Endothelial cell of umbilical vein (primary cell): ENCODE results near the gene SASH3.

Experiments used
- EZH2 ChIP-seq: IDR thresholded peaks from 2 replicates; pipeline ENCODE4 v1.6.1; 2012; ENCODE audit warnings: borderline replicate concordance, low read depth, mild to moderate bottlenecking, moderate library complexity, low read length, inconsistent platforms; ENCODE audit not compliant: severe bottlenecking
- GATA2 ChIP-seq: IDR thresholded peaks from 2 replicates; pipeline ENCODE4 v1.7.0; 2011; ENCODE audit warnings: low read depth, mild to moderate bottlenecking, moderate library complexity, mixed read lengths, low read length; ENCODE audit not compliant: insufficient read length, insufficient read depth
- POLR2A ChIP-seq: IDR thresholded peaks from 2 replicates; pipeline ENCODE4 v1.6.1; 2012; ENCODE audit warnings: low read depth, mild to moderate bottlenecking, control low read depth, low read length
- POLR2AphosphoS5 ChIP-seq: IDR thresholded peaks from 2 replicates; pipeline ENCODE4 v1.6.1; 2012; ENCODE audit warnings: low read depth, mild to moderate bottlenecking, control low read depth, low read length, moderate library complexity; ENCODE audit not compliant: insufficient read depth
- TF ChIP-seq, protein P1 (sequence below), 2 donors: IDR thresholded peaks; 1 replicate in 1 of 2; 2 replicates in 1 of 2; pipeline ENCODE4 v1.5.1; 2011; ENCODE audit warnings: low read length in 2 of 2, mild to moderate bottlenecking in 2 of 2, moderate library complexity in 2 of 2, control low read depth in 1 of 2, inconsistent platforms in 1 of 2, low read depth in 1 of 2; ENCODE audit not compliant: insufficient read depth in 1 of 2; ENCODE audit errors: extremely low read depth in 1 of 2

DNA sequence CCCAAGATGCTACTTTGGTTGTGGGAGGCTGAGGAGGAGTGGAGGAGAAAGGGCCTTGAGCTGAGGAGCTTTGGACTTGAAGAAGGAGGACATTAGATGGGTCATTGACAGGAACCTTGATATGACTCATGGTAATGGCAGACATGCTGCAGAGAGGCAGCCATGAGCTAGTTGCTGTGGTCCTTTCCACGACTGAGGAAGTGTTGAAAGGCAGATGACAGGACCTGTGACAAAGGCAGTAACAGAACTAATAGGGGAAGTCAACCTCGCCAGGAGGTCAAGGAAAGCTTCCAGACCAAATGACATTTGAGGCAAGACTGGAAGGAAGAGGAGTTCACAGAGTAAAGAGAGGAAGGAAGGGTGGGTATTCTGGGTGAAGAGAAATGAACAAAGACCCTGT lies 48.5 kb upstream of the SASH3 start:
- TF ChIP-seq, protein P1, sequence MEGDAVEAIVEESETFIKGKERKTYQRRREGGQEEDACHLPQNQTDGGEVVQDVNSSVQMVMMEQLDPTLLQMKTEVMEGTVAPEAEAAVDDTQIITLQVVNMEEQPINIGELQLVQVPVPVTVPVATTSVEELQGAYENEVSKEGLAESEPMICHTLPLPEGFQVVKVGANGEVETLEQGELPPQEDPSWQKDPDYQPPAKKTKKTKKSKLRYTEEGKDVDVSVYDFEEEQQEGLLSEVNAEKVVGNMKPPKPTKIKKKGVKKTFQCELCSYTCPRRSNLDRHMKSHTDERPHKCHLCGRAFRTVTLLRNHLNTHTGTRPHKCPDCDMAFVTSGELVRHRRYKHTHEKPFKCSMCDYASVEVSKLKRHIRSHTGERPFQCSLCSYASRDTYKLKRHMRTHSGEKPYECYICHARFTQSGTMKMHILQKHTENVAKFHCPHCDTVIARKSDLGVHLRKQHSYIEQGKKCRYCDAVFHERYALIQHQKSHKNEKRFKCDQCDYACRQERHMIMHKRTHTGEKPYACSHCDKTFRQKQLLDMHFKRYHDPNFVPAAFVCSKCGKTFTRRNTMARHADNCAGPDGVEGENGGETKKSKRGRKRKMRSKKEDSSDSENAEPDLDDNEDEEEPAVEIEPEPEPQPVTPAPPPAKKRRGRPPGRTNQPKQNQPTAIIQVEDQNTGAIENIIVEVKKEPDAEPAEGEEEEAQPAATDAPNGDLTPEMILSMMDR (IDR thresholded peaks at IDR 0.05; ENCODE audit: extremely low read depth in 1 of 2, insufficient read depth in 1 of 2, low read depth in 1 of 2, low read length in 2 of 2): no peak
- TF ChIP-seq POLR2AphosphoS5: no peak
- no peak for TF ChIP-seq POLR2A
- TF ChIP-seq EZH2: no peak
- no peak for TF ChIP-seq GATA2
